SU-DHL-6 (cell line): ENCODE data around the gene CTSV.

Source experiments
- H2AFZ ChIP-seq: fragments of 200-600 bp; sonication (generic); 2 replicates; pipeline ENCODE4 v1.6.1; 2014; ENCODE audit warnings: low read depth, mild to moderate bottlenecking, moderate library complexity, mixed read lengths, antibody characterized with exemption, low read length; ENCODE audit not compliant: severe bottlenecking
- H3F3A ChIP-seq: fragments of 200-600 bp; shearing (Covaris generic); 2 replicates; pipeline ENCODE4 v1.6.0; 2016; ENCODE audit warnings: antibody characterized with exemption, mild to moderate bottlenecking; ENCODE audit not compliant: insufficient read depth
- H3K27ac ChIP-seq: fragments of 200-600 bp; sonication (generic); 2 replicates; pipeline ENCODE4 v1.5.1; 2016; ENCODE audit warnings: low read depth, mild to moderate bottlenecking, low read length, moderate library complexity, mixed read lengths
- H3K27me3 ChIP-seq: fragments of 200-600 bp; sonication (generic), shearing (Covaris generic); 2 replicates; pipeline ENCODE4 v1.6.0; 2014; ENCODE audit warnings: mild to moderate bottlenecking, low read length
- H3K36me3 ChIP-seq: fragments of 200-600 bp; sonication (generic); 2 replicates; pipeline ENCODE4 v1.6.1; 2014; ENCODE audit warnings: mild to moderate bottlenecking, low read length, mixed read lengths
- H3K4me2 ChIP-seq: fragments of 300-600, 200-600 bp; shearing (Covaris generic), sonication (generic); 2 replicates; pipeline ENCODE4 v1.6.0; 2014; ENCODE audit warnings: low read length, low read depth, mild to moderate bottlenecking; ENCODE audit not compliant: poor library complexity, severe bottlenecking
- H3K4me3 ChIP-seq: fragments of 200-600 bp; sonication (generic); 2 replicates; pipeline ENCODE4 v1.5.1; 2014; ENCODE audit warnings: antibody characterized with exemption, low read length, mild to moderate bottlenecking, mixed read lengths; ENCODE audit not compliant: insufficient read depth, poor library complexity, severe bottlenecking
- H3K79me2 ChIP-seq: fragments of 200-600 bp; sonication (generic); 2 replicates; pipeline ENCODE4 v1.6.1; 2014; ENCODE audit warnings: mild to moderate bottlenecking, low read length, moderate library complexity; ENCODE audit not compliant: insufficient read depth
- H3K9ac ChIP-seq: fragments of 200-600 bp; sonication (generic); 2 replicates; pipeline ENCODE4 v1.7.0; 2014; ENCODE audit warnings: mild to moderate bottlenecking, low read length
- H3K9me2 ChIP-seq: fragments of 200-600 bp; sonication (generic); replicated peaks from 2 replicates; pipeline ENCODE4 v1.6.1; 2014; ENCODE audit warnings: low read length; ENCODE audit not compliant: insufficient read depth
- H3K9me3 ChIP-seq: fragments of 200-600 bp; sonication (generic); 2 replicates; pipeline ENCODE4 v1.6.1; 2014; ENCODE audit warnings: low read length, mixed read lengths; ENCODE audit not compliant: insufficient read depth
- H4K20me1 ChIP-seq: fragments of 200-600 bp; sonication (generic); 2 replicates; pipeline ENCODE4 v1.6.1; 2014; ENCODE audit warnings: low read depth, mild to moderate bottlenecking, antibody characterized with exemption, low read length, moderate library complexity, mixed read lengths
- CTCF ChIP-seq: fragments of 200-600 bp; sonication (generic); IDR thresholded peaks from one replicate; pipeline ENCODE4 v1.5.1; 2017; ENCODE audit warnings: antibody characterized with exemption, mild to moderate bottlenecking, low read length, moderate library complexity; ENCODE audit not compliant: insufficient read depth, poor library complexity, severe bottlenecking
- EZH2phosphoT487 ChIP-seq: fragments of 200-600 bp; sonication (generic), shearing (Covaris generic); conservative IDR thresholded peaks from 2 replicates; pipeline ENCODE4 v1.6.1; 2018; ENCODE audit warnings: mild to moderate bottlenecking, antibody characterized with exemption, low read length, moderate library complexity, mixed read lengths

CTSV gene

GRCh38 chr9:97046228-97046627 is 7.3 kb upstream of the CTSV start:
- no peaks in the 10 kb centered on the region for H3K27me3 ChIP-seq
- TF ChIP-seq CTCF (no peak), EZH2phosphoT487 (no peak)
- H3K79me2 ChIP-seq = no peaks in the 10 kb centered on the region
- H2AFZ ChIP-seq = no peak overlapping the region
- no peaks in the 10 kb centered on the region for H3F3A ChIP-seq
- no peaks in the 10 kb centered on the region for H4K20me1 ChIP-seq
- H3K9me3 ChIP-seq = no peaks in the 10 kb centered on the region
- no peaks in the 10 kb centered on the region for H3K36me3 ChIP-seq
- H3K9ac ChIP-seq = no peak overlapping the region
- H3K4me3 ChIP-seq = no peak overlapping the region
- no peak overlapping the region for H3K4me2 ChIP-seq
- H3K9me2 ChIP-seq = no peaks in the 10 kb centered on the region
- no peak overlapping the region for H3K27ac ChIP-seq

DNA sequence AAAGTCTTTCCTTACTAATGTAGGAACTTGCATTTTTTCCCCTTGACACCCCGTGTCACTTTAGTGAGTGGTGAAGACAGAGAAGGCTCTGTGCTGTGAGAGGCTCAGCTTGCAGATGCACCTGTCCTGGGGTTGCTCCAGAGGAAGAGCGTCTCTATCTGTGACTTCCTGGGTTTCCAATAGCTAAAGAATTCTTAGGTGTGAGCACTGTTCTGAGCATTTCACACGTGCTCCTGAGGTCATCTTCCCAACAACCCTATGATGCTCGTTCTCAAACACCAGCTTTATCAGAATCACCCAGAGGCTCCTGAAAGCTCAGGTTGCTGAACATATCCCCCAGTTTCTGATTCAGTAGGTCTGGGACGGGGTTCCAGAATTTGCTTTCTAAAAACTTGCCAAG is 6.4 kb upstream of the CTSV start:
- H3K36me3 ChIP-seq = no peaks in the 10 kb centered on the region
- no peaks in the 10 kb centered on the region for H4K20me1 ChIP-seq
- H3K4me3 ChIP-seq = no peak overlapping the region
- H3K9me2 ChIP-seq = no peaks in the 10 kb centered on the region
- H3K27me3 ChIP-seq = no peaks in the 10 kb centered on the region
- no peaks in the 10 kb centered on the region for H3F3A ChIP-seq
- H3K4me2 ChIP-seq = no peak overlapping the region
- H3K79me2 ChIP-seq = no peaks in the 10 kb centered on the region
- H3K27ac ChIP-seq = no peak overlapping the region
- no peak overlapping the region for H3K9ac ChIP-seq
- H2AFZ ChIP-seq = no peak overlapping the region
- TF ChIP-seq CTCF (no peak), EZH2phosphoT487 (no peak)
- H3K9me3 ChIP-seq = no peaks in the 10 kb centered on the region

DNA sequence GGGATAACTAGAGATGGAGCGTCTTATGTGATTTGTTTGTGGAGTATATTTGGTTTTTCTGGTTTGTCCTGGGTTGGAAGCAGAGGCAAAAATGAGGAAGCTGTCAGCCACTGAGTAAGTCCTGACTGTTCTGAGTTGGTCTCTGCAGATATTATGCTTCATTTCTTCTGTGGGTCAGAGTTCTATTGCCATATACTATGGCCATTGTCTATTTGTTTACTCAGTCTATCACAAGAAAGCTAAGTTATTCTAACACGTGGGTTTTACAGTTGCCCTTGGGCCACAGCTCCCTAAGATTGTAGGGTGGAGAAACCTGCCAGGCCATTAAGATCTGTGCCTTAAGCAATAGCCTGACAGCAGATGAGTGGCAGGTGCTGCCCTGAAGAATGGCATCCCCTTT is 3.0 kb upstream of the CTSV start:
- no peaks in the 10 kb centered on the region for H3K36me3 ChIP-seq

More for the DNA sequence above, 3.0 kb upstream of the CTSV start:
- Histone ChIP-seq H3K4me2 (no peak overlapping the region), H3K9ac (no peak overlapping the region), H3K9me3 (no peaks in the 10 kb centered on the region), H3K9me2 (no peaks in the 10 kb centered on the region), H4K20me1 (no peaks in the 10 kb centered on the region), H2AFZ (no peak overlapping the region), H3K79me2 (no peaks in the 10 kb centered on the region), H3K4me3 (no peak overlapping the region), H3K27me3 (no peaks in the 10 kb centered on the region), H3F3A (no peaks in the 10 kb centered on the region), H3K27ac (no peak overlapping the region)
- TF ChIP-seq EZH2phosphoT487 (no peak), CTCF (no peak)
